T-helper 22 cell (primary cell): Measurements from ENCODE around the gene TFAP2A.

Experiments
- DNase-seq: peaks from one replicate; pipeline ENCODE4 v3.0.0-alpha.2; 2020; ENCODE audit warnings: low read depth

The TFAP2A gene

DNA sequence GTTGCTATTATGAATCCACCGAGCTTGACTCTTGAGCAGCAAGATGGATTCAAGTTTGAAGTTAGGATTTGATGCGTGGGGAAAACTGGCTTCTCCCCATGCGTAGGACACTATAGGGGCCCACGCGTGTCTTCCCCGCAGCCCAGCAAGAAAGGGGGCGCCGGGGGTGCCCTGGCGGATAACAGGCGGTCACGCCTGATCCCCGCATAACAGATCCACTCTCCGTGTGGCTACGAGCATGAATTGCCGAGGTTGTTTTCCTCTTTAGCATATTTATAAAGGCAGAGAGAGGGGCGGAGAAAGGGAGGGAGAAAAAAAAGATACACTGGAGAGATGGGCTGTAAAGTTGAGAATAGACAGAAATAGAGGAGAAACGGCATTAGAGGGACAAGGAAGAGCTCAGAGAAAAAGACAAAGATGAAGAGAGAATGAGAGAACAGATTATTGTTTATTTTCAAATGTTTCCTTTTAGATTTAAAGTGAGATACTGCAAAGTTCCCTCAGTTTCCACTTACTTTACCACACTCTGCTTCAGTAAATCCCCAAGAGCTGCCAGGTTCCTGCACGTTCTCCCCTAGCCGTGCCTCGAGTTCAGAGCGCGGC, 32.0 kb downstream of the TFAP2A start:
- DNase-seq, result no peak

DNA sequence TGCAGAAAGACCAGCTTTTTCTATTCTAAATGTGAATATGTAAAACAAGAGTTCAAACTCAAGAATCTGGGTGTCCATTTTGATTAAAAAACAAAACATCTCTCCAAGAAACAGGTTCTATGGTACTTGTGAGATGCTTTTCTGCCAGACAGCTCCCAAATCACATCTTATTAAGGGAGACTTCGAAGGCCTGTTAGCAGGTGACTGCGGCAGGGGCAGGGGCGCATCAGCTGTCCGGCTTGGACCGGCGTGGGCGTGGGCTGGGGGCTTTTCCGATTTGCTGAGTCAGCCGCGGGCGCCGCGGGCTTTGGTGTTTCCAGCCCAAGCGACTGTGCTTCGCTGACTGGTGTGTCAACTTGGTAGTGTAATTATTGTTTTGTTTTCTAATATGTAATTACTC, 32.6 kb downstream of the TFAP2A start:
- no peak for DNase-seq

DNA sequence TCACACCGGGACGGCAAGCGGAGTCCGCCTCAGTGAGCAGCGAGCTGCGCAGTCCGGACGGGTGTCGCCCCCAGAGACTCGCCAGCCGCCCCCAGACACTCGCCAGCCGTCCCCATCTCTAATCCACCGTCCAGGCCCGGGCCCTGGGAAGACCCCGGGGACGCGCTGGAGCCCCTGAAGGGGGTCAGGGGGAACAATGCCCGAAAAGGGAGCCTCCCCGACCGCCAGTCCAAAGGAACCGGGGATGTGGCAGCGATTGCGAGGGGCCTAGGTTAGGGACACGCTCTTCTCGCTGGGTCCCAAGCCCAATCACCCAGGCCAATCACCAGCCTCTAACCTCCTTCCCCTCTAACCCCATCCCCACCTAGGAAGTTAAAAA, 33.1 kb downstream of the TFAP2A start:
- no peak for DNase-seq

DNA sequence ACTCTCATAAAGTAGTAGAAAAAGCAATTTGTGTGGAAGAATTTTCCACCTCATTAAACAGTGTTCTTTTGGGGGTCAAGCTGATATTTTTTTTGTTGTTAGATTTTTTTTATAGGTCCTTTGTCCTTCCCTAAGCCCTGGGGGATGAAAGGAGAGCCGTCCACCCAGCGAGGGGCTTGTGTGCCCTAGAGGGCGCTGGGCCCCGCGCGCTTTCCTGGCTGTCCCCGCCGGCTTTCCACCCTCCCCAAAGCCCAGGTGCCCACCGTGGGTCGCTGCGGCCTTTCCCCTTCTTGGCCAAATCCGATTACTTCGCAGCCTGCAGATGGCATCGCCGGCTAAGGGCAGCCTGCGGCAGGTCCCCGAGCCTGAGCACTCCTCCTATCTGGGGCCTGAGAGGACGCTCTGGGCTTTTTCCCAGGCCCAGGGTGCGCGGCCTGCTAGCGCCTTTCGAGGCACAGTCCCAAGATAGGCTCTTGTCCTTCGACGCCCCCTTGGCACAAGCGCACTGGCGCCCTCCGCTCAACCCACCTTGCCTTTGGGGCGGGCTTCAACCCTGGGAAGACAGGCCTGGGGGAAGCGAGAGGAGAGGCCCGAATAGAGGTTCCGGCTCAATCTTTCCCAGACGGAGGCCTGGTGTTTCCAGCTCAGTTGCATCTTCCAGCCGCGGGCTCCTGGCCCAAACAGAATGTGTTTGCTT, 33.6 kb downstream of the TFAP2A start:
- DNase-seq, result no peak

- DNase-seq, result no peak
Measured at GRCh38 chr6:10375391-10375969, 39.4 kb downstream of the TFAP2A start.

DNA sequence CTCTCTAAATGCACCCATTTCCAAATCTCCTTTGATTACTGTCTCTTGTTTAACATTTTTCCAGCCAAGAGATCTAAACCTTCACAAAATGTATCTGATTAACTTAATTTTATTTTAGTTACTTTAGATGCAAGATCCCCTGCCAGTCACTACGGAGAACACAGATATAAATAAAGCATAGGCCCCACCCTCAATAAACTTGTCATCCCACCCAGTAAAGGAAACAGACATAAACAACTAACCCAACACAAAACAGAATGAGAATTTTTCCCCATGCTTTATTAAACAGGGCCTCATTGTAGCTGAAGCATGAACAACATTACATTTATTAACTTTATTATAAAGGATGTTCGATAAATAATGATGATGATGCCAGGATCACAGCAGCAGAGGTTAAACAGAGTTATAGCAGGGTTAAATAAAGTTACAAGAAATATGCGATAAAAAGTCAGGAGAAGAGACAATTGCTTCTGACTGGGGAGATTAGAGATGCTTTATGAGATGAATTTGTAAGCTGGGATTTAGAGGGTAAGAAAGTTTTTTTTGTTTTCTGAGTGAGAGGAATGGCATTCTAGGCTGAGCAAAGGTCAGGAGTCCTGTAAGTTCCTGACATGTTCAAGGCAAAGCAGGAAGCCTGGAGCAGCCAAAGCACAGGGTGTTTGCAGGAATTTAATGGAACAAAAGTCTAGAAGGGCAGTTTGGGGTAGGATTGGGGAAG, 41.1 kb downstream of the TFAP2A start:
- no peak for DNase-seq

GRCh38 chr6:10369896-10370295, 45.0 kb downstream of the TFAP2A start:
- DNase-seq, result no peak

GRCh38 chr6:10368861-10369260, 46.0 kb downstream of the TFAP2A start:
- no peak for DNase-seq

- DNase-seq, result no peak
Measured at GRCh38 chr6:10363911-10364310, 51.0 kb downstream of the TFAP2A start.

- no peak for DNase-seq
Measured at GRCh38 chr6:10362300-10362699, 52.6 kb downstream of the TFAP2A start.

DNA sequence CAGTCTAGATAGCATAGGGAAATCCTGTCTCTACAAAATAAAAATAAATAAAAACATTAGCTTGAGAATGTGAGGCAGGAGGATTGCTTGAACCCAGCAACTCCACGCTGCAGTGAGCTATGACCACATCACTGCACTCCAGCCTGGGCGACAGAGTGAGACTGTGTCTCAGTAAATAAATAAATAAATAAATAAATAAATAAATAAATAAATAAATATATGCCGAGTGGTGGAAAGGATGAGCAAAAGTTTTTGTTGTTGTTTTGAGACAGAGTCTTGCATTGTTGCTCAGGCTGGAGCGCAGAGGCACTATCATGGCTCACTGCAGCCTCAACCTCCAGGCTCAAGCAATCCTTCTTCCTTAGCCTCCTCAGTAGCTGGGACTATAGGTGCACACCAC, 53.4 kb downstream of the TFAP2A start:
- no peak for DNase-seq

GRCh38 chr6:10359581-10359980, 55.3 kb downstream of the TFAP2A start:
- no peak for DNase-seq

- no peak for DNase-seq
Measured at GRCh38 chr6:10355115-10355702, 59.7 kb downstream of the TFAP2A start.

DNA sequence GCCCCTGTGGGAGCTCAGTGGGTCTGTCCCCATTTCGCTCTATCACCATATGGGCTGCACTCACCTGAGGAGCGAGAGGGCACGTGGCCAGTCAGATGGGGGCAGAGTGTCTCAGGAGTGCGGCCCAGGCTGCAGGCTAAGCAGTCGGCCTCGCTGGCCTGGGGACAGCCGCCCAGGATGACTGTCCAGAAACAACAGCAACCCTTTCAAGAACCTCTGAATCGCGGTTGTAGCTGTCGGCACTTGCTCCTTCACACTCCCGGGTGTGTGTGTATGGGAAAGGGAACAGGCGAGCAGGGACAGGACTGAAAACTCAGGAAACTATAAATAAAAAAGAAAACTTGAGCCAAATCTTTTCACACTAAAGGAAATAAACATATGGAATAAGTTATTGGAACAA, 63.1 kb downstream of the TFAP2A start:
- DNase-seq, result no peak

DNA sequence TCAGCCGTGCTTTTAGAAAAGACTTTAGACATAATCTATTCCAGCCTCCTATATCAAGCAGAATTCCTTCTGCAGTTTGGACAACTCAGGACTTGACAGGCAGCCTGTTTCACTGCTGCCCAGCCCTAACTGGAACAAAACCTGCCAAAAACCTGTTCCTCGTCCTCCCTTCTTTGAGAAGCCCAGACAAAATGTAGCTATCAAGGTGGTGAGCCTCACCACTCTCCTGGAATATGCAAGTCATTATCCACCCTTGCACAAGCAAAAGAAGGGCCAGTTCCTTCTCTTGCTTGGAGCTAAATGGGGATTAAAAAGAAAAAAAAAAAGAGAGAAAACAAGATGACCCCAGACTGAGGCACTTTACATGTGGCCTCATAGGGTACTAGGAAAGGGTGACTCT, 64.2 kb downstream of the TFAP2A start:
- no peak for DNase-seq

DNA sequence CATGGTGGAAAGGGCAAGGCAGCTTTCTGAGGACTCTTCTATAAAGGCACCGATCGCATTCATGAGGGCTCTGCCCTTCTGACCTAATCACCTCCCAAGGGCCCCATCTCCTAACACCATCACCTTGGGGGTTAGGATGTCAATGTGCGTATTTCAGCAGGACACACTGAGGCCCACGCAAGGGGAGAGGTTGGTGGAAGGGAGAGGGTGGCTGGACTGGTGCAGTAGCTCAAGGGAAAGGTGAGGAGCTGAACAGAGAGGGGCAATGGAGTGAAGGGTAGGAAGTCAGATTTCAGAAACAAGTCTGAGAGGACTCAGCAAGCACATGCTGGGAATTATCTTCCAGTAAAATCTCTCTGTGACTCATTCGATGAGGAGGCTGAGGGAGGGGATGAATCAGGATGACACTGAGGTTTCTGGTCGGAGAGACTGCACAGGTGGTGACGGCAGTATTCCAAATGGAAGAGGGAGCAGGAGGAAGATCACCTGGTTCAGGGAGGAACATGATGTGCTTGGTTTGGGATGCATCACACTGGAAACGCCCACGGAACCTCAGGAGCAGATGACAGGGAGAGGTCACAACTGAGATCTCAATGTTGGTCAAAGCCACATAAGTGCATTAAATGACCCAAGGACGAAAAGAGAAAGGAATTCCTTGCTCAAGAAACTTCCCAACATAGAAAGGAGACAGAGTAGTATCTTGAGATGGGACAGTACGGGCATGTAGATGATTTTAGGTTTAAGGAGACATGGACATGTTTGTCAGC, 67.1 kb downstream of the TFAP2A start:
- no peak for DNase-seq
